ENCODE results near the gene GLYATL1.

DNA sequence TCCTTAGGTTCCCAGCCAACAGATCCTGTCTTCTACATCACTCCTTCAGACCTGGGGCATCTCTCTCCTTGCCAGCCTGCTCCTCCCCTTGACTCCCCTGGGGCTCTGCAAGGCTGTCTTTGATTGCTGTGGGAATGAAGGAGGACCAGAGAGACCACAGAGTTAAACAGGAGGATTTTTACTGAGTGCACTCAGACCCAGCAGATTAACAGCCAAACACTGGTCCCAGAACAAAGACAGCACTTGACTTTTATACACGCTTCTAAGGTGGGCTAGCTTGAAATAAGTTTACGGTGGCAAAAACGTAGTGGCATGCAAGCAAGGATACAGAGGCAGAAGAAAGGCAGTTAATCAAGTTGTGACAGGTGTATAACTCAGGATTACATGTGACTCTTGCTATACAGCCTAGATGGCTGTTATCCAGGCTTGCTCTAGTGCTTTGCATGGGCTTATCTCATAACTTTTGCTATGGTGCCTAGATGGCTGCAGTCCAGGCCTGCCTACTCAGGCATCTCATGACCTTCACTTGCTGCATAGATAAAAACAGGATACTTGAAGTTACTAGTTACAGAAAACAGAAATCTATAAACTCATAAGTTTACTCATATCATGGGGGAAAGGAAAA, 22.0 kb upstream of the GLYATL1 start:
- TF ChIP-seq EZH2 (IDR thresholded peaks at IDR 0.05), result no peak
- TF ChIP-seq POLR2AphosphoS5 (IDR thresholded peaks at IDR 0.05; ENCODE audit: borderline replicate concordance, low read depth, low read length), result no peak
- TF ChIP-seq FOXP2 (optimal IDR thresholded peaks at IDR 0.05; ENCODE audit: control extremely low read depth, extremely low read length, insufficient read depth), result no peak
